Measurements from ENCODE around the gene PTAFR.

DNA sequence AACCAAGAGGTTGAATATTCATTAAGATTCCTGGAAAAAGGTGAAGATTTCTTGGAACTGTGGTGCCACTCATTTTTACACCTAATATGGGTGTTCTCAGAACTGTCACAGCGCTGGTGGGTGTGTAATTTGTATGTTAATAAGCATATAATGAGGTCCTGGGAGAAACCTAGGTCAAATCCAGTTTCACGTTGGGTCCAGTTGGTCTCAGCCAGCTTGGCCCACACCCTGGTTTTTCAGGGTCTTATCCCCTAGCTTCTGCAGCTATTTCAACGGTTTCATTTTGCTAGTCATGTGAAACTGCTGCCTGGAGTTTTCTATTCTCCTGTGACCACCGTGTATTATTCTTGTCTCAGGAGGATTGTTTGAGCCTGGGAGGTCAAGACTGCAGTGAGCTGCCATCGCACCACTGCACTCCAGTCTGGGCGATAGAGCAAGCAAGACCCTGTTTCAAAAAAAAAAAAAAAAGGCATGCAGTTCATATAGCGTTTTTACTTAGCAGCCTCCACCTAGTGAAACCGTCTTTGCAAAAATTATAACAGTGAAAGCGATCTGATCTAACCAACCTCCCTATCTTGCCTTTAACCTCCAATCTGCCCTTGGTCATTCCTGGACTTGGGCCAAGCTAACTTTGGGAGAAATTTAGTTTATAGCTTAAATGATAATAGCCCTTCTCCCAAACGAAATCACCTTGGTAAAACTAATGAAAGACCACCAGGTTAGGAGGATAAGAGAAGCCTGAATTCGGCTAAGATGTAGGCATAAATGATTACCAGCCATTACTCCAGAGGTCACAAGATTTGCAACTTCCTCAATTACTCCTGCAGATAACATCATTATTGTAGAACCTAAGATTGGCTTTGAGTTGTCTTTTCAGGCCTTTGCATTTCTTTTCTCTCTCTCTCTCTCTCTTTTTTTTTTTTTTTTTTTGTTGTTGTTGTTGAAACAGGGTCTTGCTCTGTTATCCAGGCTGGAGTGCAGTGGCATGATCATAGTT lies 44.0 kb downstream of the PTAFR start:
- TF ChIP-seq CTCF (IDR thresholded peaks at IDR 0.05) (no peak), POLR2A (IDR thresholded peaks at IDR 0.05) (no peak)

Data from body of pancreas (tissue), 4 donors.